GM19193 (cell line): ENCODE data around the gene CD3E.

ENCODE experiments used
- POLR2A ChIP-seq: IDR thresholded peaks from 4 replicates; pipeline ENCODE4 v1.6.1; 2011; ENCODE audit not compliant: insufficient read depth, insufficient read length; ENCODE audit errors: extremely low read depth

CD3E gene

GRCh38 chr11:118304568-118305248 is at the start of gene CD3E:
Gene CD3E (plus strand): TSS chr11:118304730. CDS start chr11:118304953, 223 bp downstream.
- TF ChIP-seq POLR2A = no peak

- TF ChIP-seq POLR2A = no peak
Measured at GRCh38 chr11:118258410-118258809, 46.1 kb upstream of the CD3E start.

GRCh38 chr11:118259138-118259537 is 45.4 kb upstream of the CD3E start:
- TF ChIP-seq POLR2A = no peak

- TF ChIP-seq POLR2A = no peak
Measured at GRCh38 chr11:118260353-118260752, 44.2 kb upstream of the CD3E start.

- TF ChIP-seq POLR2A = no peak
Measured at GRCh38 chr11:118263112-118263511, 41.4 kb upstream of the CD3E start.

- TF ChIP-seq POLR2A = no peak
Measured at GRCh38 chr11:118263695-118264568, 40.6 kb upstream of the CD3E start, which contains the start of gene MPZL2. Gene MPZL2 (minus strand): TSS chr11:118264297. CDS start chr11:118264153, 144 bp downstream.

- no peak for TF ChIP-seq POLR2A
Measured at GRCh38 chr11:118264569-118265465, 39.7 kb upstream of the CD3E start.

GRCh38 chr11:118265954-118266353 is 38.6 kb upstream of the CD3E start:
- TF ChIP-seq POLR2A = no peak

- TF ChIP-seq POLR2A = no peak
Measured at GRCh38 chr11:118267486-118267885, 37.0 kb upstream of the CD3E start.

GRCh38 chr11:118272001-118272400 is 32.5 kb upstream of the CD3E start:
- no peak for TF ChIP-seq POLR2A

- TF ChIP-seq POLR2A = no peak
Measured at GRCh38 chr11:118274186-118274585, 30.3 kb upstream of the CD3E start.

- TF ChIP-seq POLR2A = no peak
Measured at GRCh38 chr11:118275176-118275575, 29.4 kb upstream of the CD3E start.

- TF ChIP-seq POLR2A = no peak
Measured at GRCh38 chr11:118276422-118276821, 28.1 kb upstream of the CD3E start.

- no peak for TF ChIP-seq POLR2A
Measured at GRCh38 chr11:118277312-118277711, 27.2 kb upstream of the CD3E start.

GRCh38 chr11:118281284-118281683 is 23.2 kb upstream of the CD3E start:
- TF ChIP-seq POLR2A = no peak
